Gastroesophageal sphincter (tissue), 3 donors: ENCODE measurements around the gene CARNS1.

Source experiments
- CTCF ChIP-seq, 4 experiments: fragments of 200-600 bp in 2 of 4; fragments of 450-650 bp in 2 of 4; sonication (generic) in 1 of 4; IDR thresholded peaks; one replicate each; pipeline ENCODE4 v1.5.1; 2017 to 2019; ENCODE audit warnings: antibody characterized with exemption in 4 of 4, mild to moderate bottlenecking in 2 of 4, moderate library complexity in 2 of 4
- POLR2A ChIP-seq, 2 donors: fragments of 450-650 bp; IDR thresholded peaks; one replicate each; pipeline ENCODE4 v1.6.1; 2017; ENCODE audit warnings: antibody characterized with exemption in 2 of 2, mild to moderate bottlenecking in 2 of 2, moderate library complexity in 1 of 2

DNA sequence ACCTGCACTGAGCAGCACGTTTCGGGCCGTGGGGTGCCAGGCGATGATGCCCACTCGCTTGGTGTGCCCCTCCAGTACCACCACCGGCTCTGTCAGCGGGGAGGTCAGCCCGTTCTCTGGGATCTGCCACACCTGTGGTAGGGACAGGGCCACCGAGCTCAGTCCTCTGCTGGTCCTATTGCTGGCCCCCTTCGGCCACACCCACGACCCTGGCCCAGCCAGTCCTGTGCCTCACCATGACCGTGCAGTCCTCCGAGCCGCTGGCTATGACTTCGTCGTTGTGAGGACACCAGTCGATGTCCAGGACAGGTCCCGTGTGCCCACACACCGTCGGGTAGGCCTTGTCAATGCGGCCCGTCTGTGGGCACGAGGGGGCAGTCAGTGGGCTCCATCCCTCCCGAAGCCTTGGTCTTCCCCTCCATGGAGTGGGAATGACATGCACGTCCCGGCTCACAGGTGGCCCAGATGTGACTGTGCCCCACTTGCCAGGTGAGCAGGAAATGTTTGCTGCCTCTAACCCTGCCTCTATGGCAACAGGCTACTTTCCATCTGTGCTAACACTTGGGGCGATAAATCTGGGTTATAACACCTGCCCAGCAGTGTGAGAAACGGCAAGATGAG, 26.4 kb downstream of the CARNS1 start:
- TF ChIP-seq POLR2A (IDR thresholded peaks at IDR 0.05) (no peak), CTCF (IDR thresholded peaks at IDR 0.05) (no peak)
